WTC11 (cell line): ENCODE measurements around the gene NLN. TPM values are rescaled to one million over a fixed set of nuclear protein-coding genes. Genes with fewer than 3 reads are reported as not detected.

Experiments
- ATAC-seq: fragments of 200-7000 bp; cut with Tn5 transposase; 2 replicates; pipeline ENCODE4 v1.10.0; 2021; ENCODE audit warnings: mild to moderate bottlenecking, moderate library complexity
- CTCF ChIA-PET: fragments of 300-600 bp; sonication (Branson Sonifier 250); formaldehyde crosslinking; loops from one replicate; lab custom pipeline; 2021; ENCODE audit warnings: antibody characterized with exemption; lab: Charles Lee
- POLR2A ChIA-PET: fragments of 350-600 bp; sonication (Branson Sonifier 250); formaldehyde crosslinking; loops from one replicate; lab custom pipeline; 2021; ENCODE audit warnings: antibody characterized with exemption; lab: Charles Lee
- DNase-seq: peaks from one replicate; pipeline ENCODE4 v3.0.0; 2021; ENCODE audit warnings: low spot score
- H3K27ac Mint-ChIP-seq: 2 replicates; pipeline ENCODE4 v1.8.0; 2021; ENCODE audit warnings: mixed read lengths
- H3K27me3 Mint-ChIP-seq: 2 replicates; pipeline ENCODE4 v1.8.0; 2021; ENCODE audit warnings: low read depth, mild to moderate bottlenecking, moderate library complexity, mixed read lengths
- H3K36me3 Mint-ChIP-seq: 2 replicates; pipeline ENCODE4 v1.8.0; 2021; ENCODE audit warnings: mixed read lengths
- H3K4me1 Mint-ChIP-seq: 2 replicates; pipeline ENCODE4 v1.8.0; 2022; ENCODE audit warnings: mixed read lengths
- H3K4me3 Mint-ChIP-seq: 2 replicates; pipeline ENCODE4 v1.8.0; 2021; ENCODE audit warnings: mild to moderate bottlenecking, moderate library complexity, mixed read lengths
- H3K9me3 Mint-ChIP-seq: 2 replicates; pipeline ENCODE4 v1.8.0; 2021; ENCODE audit warnings: mixed read lengths
- AR ChIP-seq: fragments of 250-450 bp; sonication (Bioruptor Pico); IDR thresholded peaks from 2 replicates; pipeline ENCODE4 v1.9.0; 2021; ENCODE audit warnings: mild to moderate bottlenecking
- CBFB ChIP-seq: sonication (generic); formaldehyde crosslinking; IDR thresholded peaks from 2 replicates; pipeline ENCODE4 v1.8.1; 2022; ENCODE audit warnings: mild to moderate bottlenecking, low read depth, missing genetic modification reagents
- E2F1 ChIP-seq: sonication (generic); formaldehyde crosslinking; IDR thresholded peaks from 2 replicates; pipeline ENCODE4 v1.8.0; 2022; ENCODE audit warnings: mild to moderate bottlenecking, missing genetic modification reagents
- ELF4 ChIP-seq: sonication (generic); formaldehyde crosslinking; IDR thresholded peaks from 2 replicates; pipeline ENCODE4 v1.8.1; 2022; ENCODE audit warnings: low read depth, mild to moderate bottlenecking, moderate library complexity, missing genetic modification reagents
- EMX1 ChIP-seq: fragments of 250-450 bp; sonication (Bioruptor Pico); IDR thresholded peaks from 2 replicates; pipeline ENCODE4 v1.8.0; 2021; ENCODE audit warnings: mild to moderate bottlenecking
- FOXJ3 ChIP-seq: sonication (generic); formaldehyde crosslinking; IDR thresholded peaks from 2 replicates; pipeline ENCODE4 v1.9.0; 2021; ENCODE audit warnings: missing genetic modification reagents, mild to moderate bottlenecking, borderline replicate concordance
- FOXP4 ChIP-seq: sonication (generic); formaldehyde crosslinking; IDR thresholded peaks from 2 replicates; pipeline ENCODE4 v1.8.0; 2022; ENCODE audit warnings: mild to moderate bottlenecking, missing genetic modification reagents
- GRHL2 ChIP-seq: fragments of 250-450 bp; sonication (Bioruptor Pico); IDR thresholded peaks from 2 replicates; pipeline ENCODE4 v1.8.0; 2022; ENCODE audit warnings: mild to moderate bottlenecking, moderate library complexity; ENCODE audit not compliant: insufficient replicate concordance, severe bottlenecking
- GTF2I ChIP-seq: fragments of 250-450 bp; sonication (Bioruptor Pico); conservative IDR thresholded peaks from 2 replicates; pipeline ENCODE4 v1.4.0; 2021; ENCODE audit warnings: mild to moderate bottlenecking
- KAT7 ChIP-seq: sonication (generic); formaldehyde crosslinking; IDR thresholded peaks from 2 replicates; pipeline ENCODE4 v1.8.1; 2023; ENCODE audit warnings: missing genetic modification reagents, mild to moderate bottlenecking, borderline replicate concordance
- NR1H2 ChIP-seq: sonication (generic); formaldehyde crosslinking; IDR thresholded peaks from 2 replicates; pipeline ENCODE4 v1.9.0; 2021; ENCODE audit warnings: mild to moderate bottlenecking, moderate library complexity, missing genetic modification reagents
- PRRX2 ChIP-seq: fragments of 250-450 bp; sonication (Bioruptor Pico); IDR thresholded peaks from 2 replicates; pipeline ENCODE4 v1.8.0; 2021; ENCODE audit warnings: mild to moderate bottlenecking
- SP1 ChIP-seq: sonication (generic); formaldehyde crosslinking; conservative IDR thresholded peaks from 2 replicates; pipeline ENCODE4 v1.8.1; 2022; ENCODE audit warnings: missing genetic modification reagents
- ZBTB21 ChIP-seq: sonication (generic); formaldehyde crosslinking; IDR thresholded peaks from 2 replicates; pipeline ENCODE4 v1.8.1; 2023; ENCODE audit warnings: mild to moderate bottlenecking, missing genetic modification reagents, borderline replicate concordance
- ZMAT4 ChIP-seq: fragments of 250-450 bp; sonication (Bioruptor Pico); IDR thresholded peaks from 2 replicates; pipeline ENCODE4 v1.9.0; 2021; ENCODE audit warnings: mild to moderate bottlenecking
- ZSCAN18 ChIP-seq: fragments of 250-450 bp; sonication (Bioruptor Pico); IDR thresholded peaks from 2 replicates; pipeline ENCODE4 v2.1.2; 2022; ENCODE audit warnings: mild to moderate bottlenecking, moderate library complexity
- total RNA-seq: library from RNA; stranded (reverse); gene quantifications from 3 replicates; pipeline ENCODE4 v1.2.3, GENCODE V29; 2021
- TF ChIP-seq, protein P1 (sequence below): fragments of 250-450 bp; sonication (Bioruptor Pico); IDR thresholded peaks from 2 replicates; pipeline ENCODE4 v1.8.0; 2021; ENCODE audit warnings: mild to moderate bottlenecking
- TF ChIP-seq, protein P2 (sequence below): sonication (generic); formaldehyde crosslinking; IDR thresholded peaks from 2 replicates; pipeline ENCODE4 v1.8.0; 2022; ENCODE audit warnings: mild to moderate bottlenecking, missing genetic modification reagents
- TF ChIP-seq, protein P3 (sequence below): sonication (generic); formaldehyde crosslinking; IDR thresholded peaks from 2 replicates; pipeline ENCODE4 v1.8.1; 2022; ENCODE audit warnings: mild to moderate bottlenecking, moderate library complexity, missing genetic modification reagents

Gene NLN
- total RNA-seq, 1 experiment from 2014 or later: 163 TPM

DNA sequence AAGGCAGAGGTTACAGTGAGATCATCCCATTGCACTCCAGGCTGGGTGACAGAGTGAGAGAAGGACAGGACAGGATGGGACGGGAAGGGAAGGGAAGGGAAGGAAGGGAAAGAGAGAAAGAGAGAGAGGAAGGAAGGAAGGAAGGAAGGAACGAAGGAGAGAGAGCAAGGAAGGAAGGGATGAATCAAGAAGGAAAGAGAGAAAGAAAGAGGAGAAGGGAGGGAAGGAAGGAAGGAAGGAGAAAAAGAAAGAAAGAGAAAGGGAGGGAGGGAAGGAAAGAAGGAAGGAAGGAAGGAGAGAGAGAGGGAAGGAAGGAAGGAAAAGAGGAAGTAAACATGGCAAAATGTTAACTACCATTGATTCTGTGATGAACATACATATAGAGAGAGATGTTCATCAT lies 28.9 kb upstream of the NLN start:
- DNase-seq: no peak
- no peak overlapping the region for H3K4me3 Mint-ChIP-seq
- TF ChIP-seq FOXJ3 (CRISPR knock-in tag) (no peak), ZSCAN18 (CRISPR knock-in tag) (no peak), ELF4 (CRISPR knock-in tag) (no peak), SP1 (CRISPR knock-in tag) (no peak), E2F1 (CRISPR knock-in tag) (no peak), GRHL2 (CRISPR knock-in tag) (no peak), CBFB (no peak), ZMAT4 (no peak), KAT7 (CRISPR knock-in tag) (no peak)
- TF ChIP-seq, protein P1, sequence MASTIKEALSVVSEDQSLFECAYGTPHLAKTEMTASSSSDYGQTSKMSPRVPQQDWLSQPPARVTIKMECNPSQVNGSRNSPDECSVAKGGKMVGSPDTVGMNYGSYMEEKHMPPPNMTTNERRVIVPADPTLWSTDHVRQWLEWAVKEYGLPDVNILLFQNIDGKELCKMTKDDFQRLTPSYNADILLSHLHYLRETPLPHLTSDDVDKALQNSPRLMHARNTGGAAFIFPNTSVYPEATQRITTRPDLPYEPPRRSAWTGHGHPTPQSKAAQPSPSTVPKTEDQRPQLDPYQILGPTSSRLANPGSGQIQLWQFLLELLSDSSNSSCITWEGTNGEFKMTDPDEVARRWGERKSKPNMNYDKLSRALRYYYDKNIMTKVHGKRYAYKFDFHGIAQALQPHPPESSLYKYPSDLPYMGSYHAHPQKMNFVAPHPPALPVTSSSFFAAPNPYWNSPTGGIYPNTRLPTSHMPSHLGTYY (CRISPR knock-in tag): no peak
- TF ChIP-seq, all 79 proteins: peak for 0
- H3K4me1 Mint-ChIP-seq: no peaks in the 10 kb centered on the region
- H3K36me3 Mint-ChIP-seq: no peaks in the 10 kb centered on the region; the same call in 1 of the 2 replicates
- H3K27ac Mint-ChIP-seq: no peak overlapping the region
- CTCF ChIA-PET: no interaction called here
- no peak for ATAC-seq
- H3K27me3 Mint-ChIP-seq: no peaks in the 10 kb centered on the region
- POLR2A ChIA-PET: no interaction called here
- H3K9me3 Mint-ChIP-seq: no peaks in the 10 kb centered on the region

DNA sequence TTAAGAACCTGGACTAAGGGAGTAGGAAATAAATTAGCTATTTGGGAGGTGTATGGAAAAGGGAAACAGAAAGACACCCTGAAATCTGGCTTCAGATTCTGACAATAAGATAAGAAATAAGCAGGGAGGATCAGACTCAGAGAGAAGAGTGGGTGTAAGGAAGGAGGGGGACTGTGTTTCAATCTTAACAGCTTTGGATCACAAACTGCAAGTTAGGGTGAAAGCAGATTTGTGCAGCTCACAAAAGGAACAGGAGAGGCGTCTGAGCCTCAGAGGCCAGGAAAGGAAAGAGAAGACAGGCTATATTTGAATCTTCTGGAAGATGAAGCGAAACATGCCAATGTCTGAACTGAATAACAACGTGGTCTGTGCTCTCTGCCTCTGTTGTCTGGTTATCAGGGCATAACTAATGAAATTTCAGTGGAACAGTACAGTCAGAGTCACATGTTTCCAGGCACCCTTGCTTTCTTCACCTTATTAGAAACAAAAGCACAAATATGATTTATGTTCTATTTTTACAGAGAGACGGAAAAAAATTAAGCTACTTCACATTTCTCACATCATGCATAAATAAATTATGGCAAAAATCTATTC lies 26.7 kb upstream of the NLN start:
- ATAC-seq: no peak
- ChIA-PET POLR2A (no interaction called here), CTCF (interaction anchor here (0.9 kb wide), 1 partner anchor 27 kb away, joined by 4 read pairs; the partner anchor contains the start of genes NLN and SGTB)
- peaks cover 7% of the 10 kb centered on the region for H3K36me3 Mint-ChIP-seq
- DNase-seq: no peak
- H3K9me3 Mint-ChIP-seq: no peaks in the 10 kb centered on the region
- H3K4me3 Mint-ChIP-seq: no peak overlapping the region
- no peaks in the 10 kb centered on the region for H3K27me3 Mint-ChIP-seq
- TF ChIP-seq PRRX2 (CRISPR knock-in tag): no peak
- no peaks in the 10 kb centered on the region for H3K4me1 Mint-ChIP-seq
- H3K27ac Mint-ChIP-seq: no peak overlapping the region

GRCh38 chr5:65695896-65696295 lies 26.1 kb upstream of the NLN start:
- no peak for DNase-seq
- ChIA-PET CTCF (interaction anchor here (0.9 kb wide), 1 partner anchor 27 kb away, joined by 4 read pairs; the partner anchor contains the start of genes NLN and SGTB), POLR2A (no interaction called here)
- TF ChIP-seq GRHL2 (CRISPR knock-in tag): no peak
- TF ChIP-seq, protein P2, sequence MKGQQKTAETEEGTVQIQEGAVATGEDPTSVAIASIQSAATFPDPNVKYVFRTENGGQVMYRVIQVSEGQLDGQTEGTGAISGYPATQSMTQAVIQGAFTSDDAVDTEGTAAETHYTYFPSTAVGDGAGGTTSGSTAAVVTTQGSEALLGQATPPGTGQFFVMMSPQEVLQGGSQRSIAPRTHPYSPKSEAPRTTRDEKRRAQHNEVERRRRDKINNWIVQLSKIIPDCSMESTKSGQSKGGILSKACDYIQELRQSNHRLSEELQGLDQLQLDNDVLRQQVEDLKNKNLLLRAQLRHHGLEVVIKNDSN (CRISPR knock-in tag): no peak
- no peak for TF ChIP-seq NR1H2 (CRISPR knock-in tag)
- no peak for TF ChIP-seq KAT7 (CRISPR knock-in tag)
- no peak for TF ChIP-seq ZBTB21
- no peak for TF ChIP-seq AR (CRISPR knock-in tag)
- no peak for TF ChIP-seq FOXP4 (CRISPR knock-in tag)
- TF ChIP-seq EMX1 (CRISPR knock-in tag): no peak
- TF ChIP-seq, protein P3, sequence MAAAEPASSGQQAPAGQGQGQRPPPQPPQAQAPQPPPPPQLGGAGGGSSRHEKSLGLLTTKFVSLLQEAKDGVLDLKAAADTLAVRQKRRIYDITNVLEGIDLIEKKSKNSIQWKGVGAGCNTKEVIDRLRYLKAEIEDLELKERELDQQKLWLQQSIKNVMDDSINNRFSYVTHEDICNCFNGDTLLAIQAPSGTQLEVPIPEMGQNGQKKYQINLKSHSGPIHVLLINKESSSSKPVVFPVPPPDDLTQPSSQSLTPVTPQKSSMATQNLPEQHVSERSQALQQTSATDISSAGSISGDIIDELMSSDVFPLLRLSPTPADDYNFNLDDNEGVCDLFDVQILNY (CRISPR knock-in tag): no peak
- no peak for TF ChIP-seq GTF2I (CRISPR knock-in tag)

More at GRCh38 chr5:65695896-65696295, 26.1 kb upstream of the NLN start:
- peak; percentile 60 for ATAC-seq
- Mint-ChIP-seq H3K9me3 (no peaks in the 10 kb centered on the region), H3K27ac (no peak overlapping the region), H3K4me1 (no peaks in the 10 kb centered on the region), H3K36me3 (peaks cover 7% of the 10 kb centered on the region), H3K4me3 (no peak overlapping the region), H3K27me3 (no peaks in the 10 kb centered on the region)
